ENCODE results near the gene TMEM109. TPM values are rescaled to one million over a fixed set of nuclear protein-coding genes. Genes with fewer than 3 reads are reported as not detected.

The TMEM109 gene
- total and polyA plus RNA-seq, 9 of the 15 experiments (the other 6 are each of a cell fraction or from before 2014, with no cell fraction given) = 9.2 to 71.3 (median 30.5) TPM

GRCh38 chr11:60927600-60927999, 13.6 kb downstream of the TMEM109 start:
- intact Hi-C loops (cut with micrococcal nuclease) (no loop called here), in situ Hi-C loops (cut with MboI) (no loop called here)
- Histone ChIP-seq H4K20me1 (replicated peaks; ENCODE audit: control insufficient read depth, insufficient read depth, low read length) (0 out of 2 replicates have a peak, but pooled peaks cover 10% of the 10 kb centered on the region), H3K9me3 (replicated peaks; ENCODE audit: control insufficient read depth, insufficient read depth, low read depth, low read length) (no peaks in the 10 kb centered on the region), H2AFZ (ENCODE audit: low read depth, low read length) (no peak overlapping the region), H3K27me3 (ENCODE audit: control insufficient read depth in 2 of 2, insufficient read depth in 2 of 2, low read length in 2 of 2) (peaks cover 56 to 79% of the 10 kb centered on the region in 2 experiments), H3K27ac (ENCODE audit: extremely low read depth, low read depth, low read length) (no peak overlapping the region), H3K9me1 (ENCODE audit: control insufficient read depth, insufficient read depth, low read length) (no peaks in the 10 kb centered on the region), H3K79me2 (ENCODE audit: control insufficient read depth, insufficient read depth, low read length) (no peaks in the 10 kb centered on the region), H3K4me2 (ENCODE audit: insufficient read depth, low read length) (no peak overlapping the region), H3K4me3 (no peak overlapping the region), H3K4me1 (replicated peaks in 1 of 2; ENCODE audit: control insufficient read depth in 2 of 2, insufficient read depth in 2 of 2, low read length in 2 of 2) (peaks cover 0 to 25% of the 10 kb centered on the region in 2 experiments; a peak in 3 of 5 replicates), H3K9ac (ENCODE audit: insufficient read depth in 1 of 2, low read depth in 2 of 2, low read length in 2 of 2) (no peak overlapping the region), H3K36me3 (ENCODE audit: control insufficient read depth, insufficient read depth, low read length) (peaks cover 8% of the 10 kb centered on the region; the same call in 2 of the 3 replicates)
- POLR2A ChIA-PET = interaction anchor here (0.5 to 1.9 kb wide), 4 partner anchors 12 to 212 kb away, joined by 3 to 7 read pairs (median 4); partner anchors contain the start of gene TMEM109
- WGBS (ENCODE audit: insufficient coverage, low coverage, missing lambda C conversion rate) = 10% methylated on average over 14 of the region's 16 CpGs
- DNase-seq (ENCODE audit: extremely low read depth in 1 of 4, low spot score in 3 of 4) = no peak
- FAIRE-seq = no peak
- CTCF ChIA-PET (ENCODE audit: low intra/inter-chr PET ratio) = interaction anchor here (0.6 kb wide), 1 partner anchor 12 kb away, joined by 3 read pairs; no protein-coding TSS in a partner anchor
- no TSS peak for BruUV-seq (replicated peaks)
- ATAC-seq = no peak
- TF ChIP-seq ZBTB11 (CRISPR knock-in tag; IDR thresholded peaks at IDR 0.05) = no peak
- TF ChIP-seq, protein P1, sequence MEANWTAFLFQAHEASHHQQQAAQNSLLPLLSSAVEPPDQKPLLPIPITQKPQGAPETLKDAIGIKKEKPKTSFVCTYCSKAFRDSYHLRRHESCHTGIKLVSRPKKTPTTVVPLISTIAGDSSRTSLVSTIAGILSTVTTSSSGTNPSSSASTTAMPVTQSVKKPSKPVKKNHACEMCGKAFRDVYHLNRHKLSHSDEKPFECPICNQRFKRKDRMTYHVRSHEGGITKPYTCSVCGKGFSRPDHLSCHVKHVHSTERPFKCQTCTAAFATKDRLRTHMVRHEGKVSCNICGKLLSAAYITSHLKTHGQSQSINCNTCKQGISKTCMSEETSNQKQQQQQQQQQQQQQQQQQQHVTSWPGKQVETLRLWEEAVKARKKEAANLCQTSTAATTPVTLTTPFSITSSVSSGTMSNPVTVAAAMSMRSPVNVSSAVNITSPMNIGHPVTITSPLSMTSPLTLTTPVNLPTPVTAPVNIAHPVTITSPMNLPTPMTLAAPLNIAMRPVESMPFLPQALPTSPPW (CRISPR knock-in tag; IDR thresholded peaks at IDR 0.05) = no peak
- no peak for TF ChIP-seq ZNF699 (CRISPR knock-in tag; IDR thresholded peaks at IDR 0.05; ENCODE audit: insufficient replicate concordance)
- no peak for TF ChIP-seq CCAR2 (IDR thresholded peaks at IDR 0.05; ENCODE audit: low read depth, low read length)
- TF ChIP-seq, protein P2, sequence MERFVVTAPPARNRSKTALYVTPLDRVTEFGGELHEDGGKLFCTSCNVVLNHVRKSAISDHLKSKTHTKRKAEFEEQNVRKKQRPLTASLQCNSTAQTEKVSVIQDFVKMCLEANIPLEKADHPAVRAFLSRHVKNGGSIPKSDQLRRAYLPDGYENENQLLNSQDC (CRISPR knock-in tag; IDR thresholded peaks at IDR 0.05) = no peak
- TF ChIP-seq, protein P3, sequence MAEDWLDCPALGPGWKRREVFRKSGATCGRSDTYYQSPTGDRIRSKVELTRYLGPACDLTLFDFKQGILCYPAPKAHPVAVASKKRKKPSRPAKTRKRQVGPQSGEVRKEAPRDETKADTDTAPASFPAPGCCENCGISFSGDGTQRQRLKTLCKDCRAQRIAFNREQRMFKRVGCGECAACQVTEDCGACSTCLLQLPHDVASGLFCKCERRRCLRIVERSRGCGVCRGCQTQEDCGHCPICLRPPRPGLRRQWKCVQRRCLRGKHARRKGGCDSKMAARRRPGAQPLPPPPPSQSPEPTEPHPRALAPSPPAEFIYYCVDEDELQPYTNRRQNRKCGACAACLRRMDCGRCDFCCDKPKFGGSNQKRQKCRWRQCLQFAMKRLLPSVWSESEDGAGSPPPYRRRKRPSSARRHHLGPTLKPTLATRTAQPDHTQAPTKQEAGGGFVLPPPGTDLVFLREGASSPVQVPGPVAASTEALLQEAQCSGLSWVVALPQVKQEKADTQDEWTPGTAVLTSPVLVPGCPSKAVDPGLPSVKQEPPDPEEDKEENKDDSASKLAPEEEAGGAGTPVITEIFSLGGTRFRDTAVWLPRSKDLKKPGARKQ (CRISPR knock-in tag; IDR thresholded peaks at IDR 0.05) = no peak
- TF ChIP-seq TRIM28 (IDR thresholded peaks at IDR 0.05) = no peak
- TF ChIP-seq SMARCC2 (IDR thresholded peaks at IDR 0.05; ENCODE audit: low read depth) = no peak
- TF ChIP-seq CAMTA2 (CRISPR knock-in tag; conservative IDR thresholded peaks at IDR 0.05) = no peak
- no peak for TF ChIP-seq CXXC5 (CRISPR knock-in tag; IDR thresholded peaks at IDR 0.05)
- no peak for TF ChIP-seq ZC3H8 (IDR thresholded peaks at IDR 0.05)

All from K562 (cell line).